Activated naive CD4-positive, alpha-beta T cell treated with anti-CD3 and anti-CD28 coated beads, Interleukin-2, amount 10 ng/mL, durations not matched to agents 7 days and 5 days (primary cell): Measurements from ENCODE around the gene RBM15.

ENCODE experiments used
- CTCF ChIA-PET: fragments of 350-600 bp; sonication (Branson Sonifier 250); formaldehyde crosslinking; loops from one replicate; lab custom pipeline; 2021; ENCODE audit warnings: antibody characterized with exemption; lab: Charles Lee
- DNase-seq: peaks from one replicate; pipeline ENCODE4 v3.0.0-alpha.2; 2020
- H3K27ac Mint-ChIP-seq: one replicate; pipeline ENCODE4 v1.8.0; 2021; ENCODE audit warnings: mild to moderate bottlenecking, moderate library complexity, mixed read lengths
- H3K27me3 Mint-ChIP-seq: one replicate; pipeline ENCODE4 v1.8.0; 2021; ENCODE audit warnings: mild to moderate bottlenecking, mixed read lengths
- H3K36me3 Mint-ChIP-seq: one replicate; pipeline ENCODE4 v1.8.0; 2021; ENCODE audit warnings: mixed read lengths
- H3K4me1 Mint-ChIP-seq: one replicate; pipeline ENCODE4 v1.8.0; 2021; ENCODE audit warnings: mixed read lengths
- H3K4me3 Mint-ChIP-seq: one replicate; pipeline ENCODE4 v1.8.0; 2021; ENCODE audit warnings: mild to moderate bottlenecking, moderate library complexity, mixed read lengths
- H3K9me3 Mint-ChIP-seq: one replicate; pipeline ENCODE4 v1.8.0; 2021; ENCODE audit warnings: mixed read lengths

The RBM15 gene

DNA sequence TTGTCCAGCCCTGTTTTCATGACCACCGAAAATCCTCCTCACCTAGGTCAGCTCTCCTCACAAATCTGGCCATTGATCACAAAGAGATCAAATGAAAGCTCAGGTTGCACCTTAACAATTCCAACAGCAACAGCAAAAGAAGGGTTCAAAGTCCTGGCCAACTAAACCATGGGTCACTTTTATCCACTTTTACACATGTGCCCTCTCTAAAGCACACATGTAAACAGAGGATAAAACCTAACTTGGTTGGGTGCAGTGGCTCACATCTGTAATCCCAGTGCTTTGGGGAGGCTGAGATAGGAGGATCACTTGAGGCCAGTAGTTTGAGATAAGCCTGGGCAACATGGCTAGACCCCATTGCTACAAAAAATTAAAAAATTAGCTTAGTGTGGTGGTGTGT lies 3.9 kb upstream of the RBM15 start:
- DNase-seq, result no peak
- CTCF ChIA-PET, result interaction anchor here (1.1 to 6.1 kb wide), 4 partner anchors 23 to 138 kb away, joined by 3 to 49 read pairs (median 6); partner anchors contain the start of gene KCNC4
- no peak overlapping the region for H3K27ac Mint-ChIP-seq
- H3K27me3 Mint-ChIP-seq, result no peaks in the 10 kb centered on the region
- no peaks in the 10 kb centered on the region for H3K9me3 Mint-ChIP-seq
- peaks cover 23% of the 10 kb centered on the region for H3K4me1 Mint-ChIP-seq
- H3K36me3 Mint-ChIP-seq, result peaks cover 6% of the 10 kb centered on the region
- H3K4me3 Mint-ChIP-seq, result no peak overlapping the region

DNA sequence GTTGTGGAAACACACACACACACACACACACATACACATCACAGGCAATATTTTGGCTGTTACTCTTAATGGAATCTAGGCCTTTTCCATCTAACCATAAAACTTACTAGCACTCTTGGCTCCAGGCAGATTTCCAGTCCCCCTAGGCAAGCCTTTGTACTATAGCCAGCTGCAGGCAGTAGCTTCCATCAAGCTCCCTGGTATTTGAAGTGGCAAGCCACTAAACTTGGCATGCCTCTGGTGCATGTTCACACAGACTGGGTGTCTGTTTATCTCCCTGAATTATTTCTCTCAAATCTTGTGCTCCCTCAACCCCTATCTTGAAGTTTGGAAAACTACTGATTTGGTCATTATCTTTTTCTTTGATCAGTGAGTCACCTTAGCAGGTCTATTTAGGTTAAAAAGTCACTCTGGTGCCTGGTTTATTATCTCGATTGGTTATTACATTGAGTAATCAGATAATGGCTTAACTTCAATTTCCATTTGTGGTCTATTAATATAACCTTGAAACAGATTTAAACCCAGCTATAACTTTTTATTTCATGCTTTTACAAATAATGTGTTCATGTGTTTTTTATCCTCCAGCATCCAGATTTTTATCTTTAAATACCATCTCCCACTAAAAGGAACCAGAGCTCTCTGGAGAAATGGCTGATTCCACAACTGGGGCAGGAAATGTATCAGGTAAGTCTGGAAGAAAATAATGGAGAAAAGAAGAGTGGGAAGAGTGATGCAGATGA lies 2.7 kb upstream of the RBM15 start:
- peaks cover 35% of the 10 kb centered on the region for H3K4me1 Mint-ChIP-seq
- no peak for DNase-seq
- no peaks in the 10 kb centered on the region for H3K27me3 Mint-ChIP-seq
- H3K36me3 Mint-ChIP-seq, result peaks cover 18% of the 10 kb centered on the region
- peak overlapping the region; percentile 88 for H3K27ac Mint-ChIP-seq
- CTCF ChIA-PET, result interaction anchor here (1.1 to 6.1 kb wide), 3 partner anchors 124 to 140 kb away, joined by 3 to 49 read pairs (median 7); partner anchors contain the start of gene KCNC4
- no peaks in the 10 kb centered on the region for H3K9me3 Mint-ChIP-seq
- no peak overlapping the region for H3K4me3 Mint-ChIP-seq

DNA sequence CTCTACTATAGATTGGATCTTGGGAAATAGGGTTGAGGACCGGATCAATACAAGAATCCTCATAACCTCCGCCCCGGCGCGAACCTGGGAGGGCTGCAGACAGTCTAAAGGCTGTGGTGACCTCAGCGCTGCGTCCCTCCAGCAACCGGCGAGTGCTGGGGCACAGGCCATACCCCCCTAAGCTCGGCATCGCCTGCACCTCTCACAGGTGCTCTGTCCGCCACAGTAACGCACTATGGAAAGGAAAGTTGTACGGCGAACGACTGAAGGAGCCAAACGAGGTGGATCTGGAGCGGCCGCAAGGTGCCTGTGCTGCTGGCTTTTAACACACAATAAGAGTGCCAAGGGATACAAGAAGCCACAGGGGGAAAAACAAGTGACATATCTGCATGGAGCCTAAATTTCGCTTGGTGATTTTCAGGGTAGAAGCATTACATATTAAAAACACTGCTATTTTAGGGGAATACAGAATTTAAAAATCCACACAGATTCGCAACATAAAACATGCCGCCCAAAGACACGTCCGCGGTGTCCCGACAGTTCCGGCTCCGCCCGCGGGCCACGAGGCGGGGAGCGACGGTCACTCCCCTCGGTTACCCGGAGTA lies 1.4 kb upstream of the RBM15 start:
- peak; percentile 61 for DNase-seq
- Mint-ChIP-seq H3K27me3 (no peaks in the 10 kb centered on the region), H3K36me3 (peaks cover 29% of the 10 kb centered on the region), H3K4me3 (no peak overlapping the region), H3K4me1 (peaks cover 49% of the 10 kb centered on the region), H3K27ac (no peak overlapping the region), H3K9me3 (no peaks in the 10 kb centered on the region)
- CTCF ChIA-PET, result interaction anchor here (1.1 to 6.1 kb wide), 6 partner anchors 20 to 141 kb away, joined by 3 to 49 read pairs (median 8); partner anchors contain the start of gene KCNC4

DNA sequence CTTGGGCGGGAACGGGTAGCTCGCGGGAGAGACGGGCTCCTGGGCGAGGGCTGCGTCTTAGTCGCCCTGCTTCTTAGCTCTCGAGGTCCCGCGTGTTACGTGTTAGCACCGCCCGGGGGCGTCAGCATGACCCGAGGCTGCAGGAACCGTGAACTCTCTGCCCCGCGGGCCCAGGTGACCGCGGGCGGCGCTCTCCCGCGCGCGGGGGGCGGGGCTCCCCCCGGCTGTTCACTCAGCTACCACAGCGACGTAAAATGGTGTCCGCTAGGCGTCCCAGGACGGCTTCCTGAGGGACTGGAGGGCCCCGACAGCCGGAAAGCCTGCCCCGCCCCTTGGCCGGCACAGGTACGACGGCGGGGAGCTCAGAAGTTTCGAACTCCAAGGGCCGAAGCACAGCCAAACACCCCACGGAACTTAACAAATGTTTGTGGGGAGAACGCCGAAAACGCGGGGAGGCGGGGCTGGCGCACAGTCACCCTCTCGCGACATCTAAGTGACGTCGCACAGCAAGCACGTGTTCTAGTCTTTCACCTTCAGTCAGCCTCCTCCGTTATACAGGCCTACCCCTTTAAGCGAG lies 780 bp upstream of the RBM15 start:
- CTCF ChIA-PET, result interaction anchor here (0.9 to 6.1 kb wide), 10 partner anchors 10 to 142 kb away, joined by 3 to 49 read pairs (median 4); partner anchors contain the start of gene KCNC4
- Mint-ChIP-seq H3K4me3 (no peak overlapping the region), H3K27me3 (no peaks in the 10 kb centered on the region), H3K4me1 (peaks cover 55% of the 10 kb centered on the region), H3K36me3 (peaks cover 35% of the 10 kb centered on the region), H3K9me3 (no peaks in the 10 kb centered on the region), H3K27ac (no peak overlapping the region)
- DNase-seq, result peak; percentile 97

DNA sequence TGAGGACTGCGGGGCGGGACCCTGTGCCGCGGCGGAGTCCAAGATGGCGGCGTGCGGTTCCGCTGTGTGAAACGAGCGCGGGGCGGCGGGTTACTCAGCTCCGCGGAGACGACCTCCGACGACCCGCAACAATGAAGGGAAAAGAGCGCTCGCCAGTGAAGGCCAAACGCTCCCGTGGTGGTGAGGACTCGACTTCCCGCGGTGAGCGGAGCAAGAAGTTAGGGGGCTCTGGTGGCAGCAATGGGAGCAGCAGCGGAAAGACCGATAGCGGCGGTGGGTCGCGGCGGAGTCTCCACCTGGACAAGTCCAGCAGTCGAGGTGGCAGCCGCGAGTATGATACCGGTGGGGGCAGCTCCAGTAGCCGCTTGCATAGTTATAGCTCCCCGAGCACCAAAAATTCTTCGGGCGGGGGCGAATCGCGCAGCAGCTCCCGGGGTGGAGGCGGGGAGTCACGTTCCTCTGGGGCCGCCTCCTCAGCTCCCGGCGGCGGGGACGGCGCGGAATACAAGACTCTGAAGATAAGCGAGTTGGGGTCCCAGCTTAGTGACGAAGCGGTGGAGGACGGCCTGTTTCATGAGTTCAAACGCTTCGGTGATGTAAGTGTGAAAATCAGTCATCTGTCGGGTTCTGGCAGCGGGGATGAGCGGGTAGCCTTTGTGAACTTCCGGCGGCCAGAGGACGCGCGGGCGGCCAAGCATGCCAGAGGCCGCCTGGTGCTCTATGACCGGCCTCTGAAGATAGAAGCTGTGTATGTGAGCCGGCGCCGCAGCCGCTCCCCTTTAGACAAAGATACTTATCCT lies 430 bp downstream of the RBM15 start:
- peak; percentile 71 for DNase-seq
- Mint-ChIP-seq H3K27me3 (no peaks in the 10 kb centered on the region), H3K4me3 (no peak overlapping the region), H3K27ac (no peak overlapping the region), H3K9me3 (no peaks in the 10 kb centered on the region), H3K36me3 (peaks cover 45% of the 10 kb centered on the region), H3K4me1 (peaks cover 67% of the 10 kb centered on the region)
- CTCF ChIA-PET, result interaction anchor here (0.7 to 6.1 kb wide), 9 partner anchors 9 to 1047 kb away, joined by 3 to 49 read pairs (median 3); partner anchors contain the start of gene KCNC4

DNA sequence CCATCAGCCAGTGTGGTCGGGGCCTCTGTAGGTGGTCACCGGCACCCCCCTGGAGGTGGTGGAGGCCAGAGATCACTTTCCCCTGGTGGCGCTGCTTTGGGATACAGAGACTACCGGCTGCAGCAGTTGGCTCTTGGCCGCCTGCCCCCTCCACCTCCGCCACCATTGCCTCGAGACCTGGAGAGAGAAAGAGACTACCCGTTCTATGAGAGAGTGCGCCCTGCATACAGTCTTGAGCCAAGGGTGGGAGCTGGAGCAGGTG lies 961 bp downstream of the RBM15 start:
- Mint-ChIP-seq H3K27ac (no peak overlapping the region), H3K4me3 (no peak overlapping the region), H3K4me1 (peaks cover 69% of the 10 kb centered on the region), H3K36me3 (peaks cover 45% of the 10 kb centered on the region), H3K27me3 (no peaks in the 10 kb centered on the region), H3K9me3 (no peaks in the 10 kb centered on the region)
- no peak for DNase-seq
- CTCF ChIA-PET, result interaction anchor here (0.7 to 6.1 kb wide), 4 partner anchors 120 to 1047 kb away, joined by 3 to 49 read pairs (median 6); partner anchors contain the start of gene KCNC4

DNA sequence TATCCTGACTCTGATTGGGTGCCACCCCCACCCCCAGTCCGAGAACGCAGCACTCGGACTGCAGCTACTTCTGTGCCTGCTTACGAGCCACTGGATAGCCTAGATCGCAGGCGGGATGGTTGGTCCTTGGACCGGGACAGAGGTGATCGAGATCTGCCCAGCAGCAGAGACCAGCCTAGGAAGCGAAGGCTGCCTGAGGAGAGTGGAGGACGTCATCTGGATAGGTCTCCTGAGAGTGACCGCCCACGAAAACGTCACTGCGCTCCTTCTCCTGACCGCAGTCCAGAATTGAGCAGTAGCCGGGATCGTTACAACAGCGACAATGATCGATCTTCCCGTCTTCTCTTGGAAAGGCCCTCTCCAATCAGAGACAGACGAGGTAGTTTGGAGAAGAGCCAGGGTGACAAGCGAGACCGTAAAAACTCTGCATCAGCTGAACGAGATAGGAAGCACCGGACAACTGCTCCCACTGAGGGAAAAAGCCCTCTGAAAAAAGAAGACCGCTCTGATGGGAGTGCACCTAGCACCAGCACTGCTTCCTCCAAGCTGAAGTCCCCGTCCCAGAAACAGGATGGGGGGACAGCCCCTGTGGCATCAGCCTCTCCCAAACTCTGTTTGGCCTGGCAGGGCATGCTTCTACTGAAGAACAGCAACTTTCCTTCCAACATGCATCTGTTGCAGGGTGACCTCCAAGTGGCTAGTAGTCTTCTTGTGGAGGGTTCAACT lies 2.1 kb downstream of the RBM15 start:
- Mint-ChIP-seq H3K4me3 (no peak overlapping the region), H3K4me1 (peaks cover 74% of the 10 kb centered on the region), H3K27me3 (no peaks in the 10 kb centered on the region), H3K36me3 (peaks cover 54% of the 10 kb centered on the region), H3K9me3 (no peaks in the 10 kb centered on the region), H3K27ac (no peak overlapping the region)
- DNase-seq, result no peak
- CTCF ChIA-PET, result no interaction called here

DNA sequence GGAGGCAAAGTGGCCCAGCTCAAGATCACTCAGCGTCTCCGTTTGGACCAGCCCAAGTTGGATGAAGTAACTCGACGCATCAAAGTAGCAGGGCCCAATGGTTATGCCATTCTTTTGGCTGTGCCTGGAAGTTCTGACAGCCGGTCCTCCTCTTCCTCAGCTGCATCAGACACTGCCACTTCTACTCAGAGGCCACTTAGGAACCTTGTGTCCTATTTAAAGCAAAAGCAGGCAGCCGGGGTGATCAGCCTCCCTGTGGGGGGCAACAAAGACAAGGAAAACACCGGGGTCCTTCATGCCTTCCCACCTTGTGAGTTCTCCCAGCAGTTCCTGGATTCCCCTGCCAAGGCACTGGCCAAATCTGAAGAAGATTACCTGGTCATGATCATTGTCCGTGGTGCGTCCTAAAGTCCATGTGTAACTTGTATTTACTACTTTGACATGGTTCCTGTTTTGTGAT lies 2.7 kb downstream of the RBM15 start:
- Mint-ChIP-seq H3K4me1 (peaks cover 72% of the 10 kb centered on the region), H3K4me3 (no peak overlapping the region), H3K9me3 (no peaks in the 10 kb centered on the region), H3K27me3 (no peaks in the 10 kb centered on the region), H3K27ac (no peak overlapping the region), H3K36me3 (peaks cover 59% of the 10 kb centered on the region)
- DNase-seq, result no peak
- CTCF ChIA-PET, result interaction anchor here (0.7 kb wide), 1 partner anchor 12 kb away, joined by 3 read pairs; no protein-coding TSS in a partner anchor

DNA sequence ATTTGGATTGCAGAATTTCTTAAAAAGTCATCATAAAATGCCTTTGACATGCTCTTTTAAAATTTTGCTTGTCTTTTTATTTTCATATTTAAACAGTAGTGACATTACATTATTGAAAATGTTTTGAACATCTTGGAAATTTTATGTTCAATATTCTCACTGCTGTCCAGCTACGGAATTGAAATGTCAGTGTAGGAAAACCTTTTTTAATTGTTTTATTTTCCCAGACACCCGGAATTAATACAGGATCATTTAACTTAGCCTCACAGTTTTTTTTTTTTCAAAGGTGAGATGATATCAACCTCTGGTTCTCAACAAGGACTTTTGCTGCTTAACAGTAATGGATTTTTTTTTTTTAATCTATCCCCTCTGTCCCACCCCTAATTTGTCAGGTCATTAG lies 4.1 kb downstream of the RBM15 start:
- Mint-ChIP-seq H3K4me1 (peaks cover 78% of the 10 kb centered on the region), H3K4me3 (no peak overlapping the region), H3K9me3 (no peaks in the 10 kb centered on the region), H3K36me3 (peaks cover 71% of the 10 kb centered on the region), H3K27me3 (no peaks in the 10 kb centered on the region), H3K27ac (peak overlapping the region; percentile 39)
- CTCF ChIA-PET, result interaction anchor here (0.7 to 1.2 kb wide), 3 partner anchors 134 to 360 kb away, joined by 3 to 4 read pairs (median 3); no protein-coding TSS in a partner anchor
- no peak for DNase-seq

DNA sequence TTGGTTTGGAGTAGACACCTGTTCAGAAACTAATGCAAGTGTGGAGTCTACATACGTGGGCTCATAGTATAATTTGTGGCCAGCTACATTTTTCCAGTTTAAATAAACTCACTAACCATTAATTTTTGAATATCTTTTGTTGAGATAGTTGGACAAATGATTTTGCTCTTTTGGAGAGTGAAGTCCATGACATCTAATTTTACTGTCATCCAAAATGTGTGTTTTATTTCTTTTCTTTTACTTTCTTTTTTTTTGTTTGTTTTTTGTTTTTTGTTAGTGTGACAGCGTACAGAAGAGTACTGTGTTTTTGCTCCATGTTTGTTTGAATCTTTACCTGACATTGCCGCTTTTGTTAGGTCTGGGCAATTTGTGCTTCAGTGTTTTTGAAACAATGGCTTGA lies 5.0 kb downstream of the RBM15 start:
- CTCF ChIA-PET, result interaction anchor here (1.1 to 1.2 kb wide), 2 partner anchors 135 to 136 kb away, joined by 3 to 4 read pairs; no protein-coding TSS in a partner anchor
- DNase-seq, result no peak
- H3K4me3 Mint-ChIP-seq, result peak overlapping the region; percentile 50
- no peaks in the 10 kb centered on the region for H3K9me3 Mint-ChIP-seq
- peak overlapping the region; percentile 49 for H3K27ac Mint-ChIP-seq
- peaks cover 78% of the 10 kb centered on the region for H3K36me3 Mint-ChIP-seq
- peaks cover 87% of the 10 kb centered on the region for H3K4me1 Mint-ChIP-seq
- H3K27me3 Mint-ChIP-seq, result no peaks in the 10 kb centered on the region

DNA sequence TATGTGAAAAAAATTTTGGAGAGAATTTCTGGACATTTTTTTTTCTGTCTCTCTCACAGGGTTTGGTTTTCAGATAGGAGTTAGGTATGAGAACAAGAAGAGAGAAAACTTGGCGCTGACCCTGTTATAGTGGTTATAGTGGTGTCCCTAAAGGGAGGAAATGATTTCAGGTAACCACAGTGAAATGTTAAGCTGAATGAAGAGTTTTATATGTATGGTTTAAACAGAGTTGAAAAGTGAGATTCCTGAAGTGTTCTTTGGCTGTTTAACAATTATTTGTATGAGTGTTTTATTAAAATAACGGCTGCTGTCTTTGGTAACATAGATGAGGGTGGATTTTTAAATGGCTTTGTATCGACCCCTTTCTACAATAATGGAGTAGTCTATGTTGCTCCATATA lies 6.3 kb downstream of the RBM15 start:
- H3K36me3 Mint-ChIP-seq, result peaks cover 79% of the 10 kb centered on the region
- peaks cover 91% of the 10 kb centered on the region for H3K4me1 Mint-ChIP-seq
- no peaks in the 10 kb centered on the region for H3K9me3 Mint-ChIP-seq
- H3K27me3 Mint-ChIP-seq, result no peaks in the 10 kb centered on the region
- no peak overlapping the region for H3K4me3 Mint-ChIP-seq
- CTCF ChIA-PET, result no interaction called here
- peak overlapping the region; percentile 6 for H3K27ac Mint-ChIP-seq
- no peak for DNase-seq

DNA sequence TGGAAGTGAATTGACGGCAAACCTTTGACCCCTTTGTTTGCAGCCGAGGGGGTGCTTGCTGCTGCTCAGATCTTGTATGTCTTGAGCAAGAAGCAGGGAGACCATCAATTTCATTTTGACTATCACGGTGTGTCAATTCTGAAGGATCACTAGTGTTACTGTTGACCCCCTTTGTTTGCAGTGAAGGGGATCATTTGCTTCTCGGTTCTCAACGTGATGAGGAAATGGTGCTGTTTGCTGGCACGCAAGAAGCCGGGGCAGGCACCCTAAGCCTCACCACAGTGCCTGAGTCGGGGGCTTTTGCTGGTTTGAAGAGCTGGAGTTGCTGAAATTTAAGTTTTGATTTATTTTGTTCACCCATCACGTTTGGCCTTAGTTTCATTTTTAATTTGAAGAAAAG lies 7.5 kb downstream of the RBM15 start:
- Mint-ChIP-seq H3K9me3 (no peaks in the 10 kb centered on the region), H3K4me1 (peaks cover 91% of the 10 kb centered on the region), H3K36me3 (peaks cover 72% of the 10 kb centered on the region), H3K4me3 (no peak overlapping the region), H3K27ac (no peak overlapping the region), H3K27me3 (no peaks in the 10 kb centered on the region)
- CTCF ChIA-PET, result interaction anchor here (0.7 kb wide), 1 partner anchor 15 kb away, joined by 3 read pairs; no protein-coding TSS in a partner anchor
- DNase-seq, result no peak
